HepG2 (cell line): Measurements from ENCODE around the gene THADA. TPM values are rescaled to one million over a fixed set of nuclear protein-coding genes. Genes with fewer than 3 reads are reported as not detected.
A peak's percentile ranks its signal among the peaks of the same experiment; 100 is the strongest.

ENCODE experiments used
- GATA4 ChIP-seq: sonication (generic); IDR thresholded peaks from 2 replicates; pipeline ENCODE4 v1.6.1; 2016; ENCODE audit warnings: antibody characterized with exemption, low read depth, borderline replicate concordance
- MED1 ChIP-seq: sonication (generic); formaldehyde crosslinking; IDR thresholded peaks from 2 replicates; pipeline ENCODE4 v1.4.0; 2020; ENCODE audit warnings: missing genetic modification reagents
- MEF2D ChIP-seq: sonication (generic); formaldehyde crosslinking; IDR thresholded peaks from 2 replicates; pipeline ENCODE4 v1.5.1; 2020; ENCODE audit warnings: mild to moderate bottlenecking, missing genetic modification reagents
- MYC ChIP-seq: sonication (generic); formaldehyde crosslinking; IDR thresholded peaks from 2 replicates; pipeline ENCODE4 v1.9.0; 2021; ENCODE audit warnings: missing genetic modification reagents, borderline replicate concordance
- SCMH1 ChIP-seq: sonication (generic); formaldehyde crosslinking; IDR thresholded peaks from 2 replicates; pipeline ENCODE4 v1.9.0; 2021; ENCODE audit warnings: missing genetic modification reagents, mild to moderate bottlenecking, borderline replicate concordance
- TGIF2 ChIP-seq: IDR thresholded peaks from 2 replicates; pipeline ENCODE4 v1.6.1; 2016; ENCODE audit warnings: control low read depth, missing compliant biosample characterization
- THAP11 ChIP-seq: IDR thresholded peaks from 2 replicates; pipeline ENCODE4 v1.6.1; 2016; ENCODE audit warnings: missing biosample characterization, missing genetic modification reagents
- ZNF598 ChIP-seq: sonication (generic); formaldehyde crosslinking; IDR thresholded peaks from 2 replicates; pipeline ENCODE4 v1.5.1; 2020; ENCODE audit warnings: mild to moderate bottlenecking, missing genetic modification reagents, borderline replicate concordance
- polyA plus RNA-seq, 8 experiments: library from polyadenylated mRNA; depleted of rRNA in 3 of 8; stranded (reverse) in 7 of 8; unstranded in 1 of 8; fragments of >200 nt; fragmentation: Illumina TruSeq in 4 of 8; extraction: Trizol in 4 of 8; gene quantifications; 2 replicates each; pipeline versions ENCODE4 v1.2.1 to v1.2.3, GENCODE V29; 2011 to 2016; ENCODE audit warnings: low read depth in 4 of 8, missing spikeins in 1 of 8, mixed read lengths in 1 of 8; ENCODE audit not compliant: insufficient read depth in 1 of 8
- total RNA-seq, 5 experiments: library from RNA; depleted of rRNA; stranded (reverse); fragments of >200 nt; fragmentation: Illumina TruSeq; extraction: Trizol; gene quantifications; 2 replicates each; pipeline ENCODE4 v1.2.3, GENCODE V29; 2016; ENCODE audit warnings: low read depth in 1 of 5
- TF ChIP-seq, protein P1 (sequence below): sonication (generic); formaldehyde crosslinking; IDR thresholded peaks from 2 replicates; pipeline ENCODE4 v1.4.0; 2020; ENCODE audit warnings: missing genetic modification reagents
- TF ChIP-seq, protein P2 (sequence below): sonication (generic); formaldehyde crosslinking; IDR thresholded peaks from 2 replicates; pipeline ENCODE4 v1.4.0; 2020; ENCODE audit warnings: mild to moderate bottlenecking, missing genetic modification reagents
- TF ChIP-seq, protein P3 (sequence below): sonication (generic); formaldehyde crosslinking; conservative IDR thresholded peaks from 2 replicates; pipeline ENCODE4 v1.4.0; 2020; ENCODE audit warnings: mild to moderate bottlenecking, missing genetic modification reagents, moderate library complexity

The THADA gene
- total and polyA plus RNA-seq, 2 of the 13 experiments (the other 11 are each of a cell fraction or from before 2014, with no cell fraction given), result 12.7 to 21.7 TPM

DNA sequence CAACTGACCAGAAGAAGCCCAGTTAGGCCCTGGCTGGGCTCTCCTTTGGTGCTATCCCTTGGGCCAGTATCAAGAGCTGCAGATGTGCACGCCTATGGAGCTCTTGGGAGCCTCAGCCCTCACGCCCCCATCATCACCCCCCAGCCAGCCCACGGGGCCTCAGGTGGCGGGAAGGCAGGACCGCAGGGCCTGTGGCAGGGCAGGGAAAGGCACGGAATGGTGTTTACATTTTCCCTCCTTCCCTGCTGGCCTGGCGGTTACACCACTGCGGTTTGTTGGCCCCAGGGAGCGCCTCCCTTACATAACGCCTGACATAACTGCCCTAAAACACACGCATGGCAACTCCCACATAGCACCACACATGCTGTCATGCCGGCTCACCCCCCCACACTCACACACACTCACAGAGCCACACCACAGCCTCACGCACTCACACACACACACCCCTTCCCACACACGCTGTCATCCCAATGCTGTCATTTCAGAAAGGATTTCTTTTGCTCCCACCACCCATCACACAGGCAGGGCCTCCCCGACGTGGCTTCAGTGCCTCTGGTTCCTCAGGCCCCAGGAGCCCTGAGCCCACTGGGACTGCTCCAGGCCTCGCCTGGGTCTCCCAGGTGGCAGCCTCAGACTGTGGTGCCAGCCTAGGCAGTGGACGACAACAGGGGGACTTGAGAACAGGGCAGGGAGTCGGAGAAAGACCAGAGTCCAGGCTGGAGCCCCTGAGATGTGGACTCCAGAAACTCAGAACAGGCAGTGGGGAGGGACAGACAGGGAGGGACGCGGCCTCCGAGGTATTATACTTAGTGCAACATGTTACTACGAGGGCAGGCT, 385.2 kb downstream of the THADA start (continued):
- 0 out of 2 replicates have a peak, but pooled peaks have one; percentile 60 for TF ChIP-seq MEF2D (CRISPR knock-in tag)
- TF ChIP-seq MYC, result peak; percentile 87; the same call in 1 of the 2 replicates
- peak; percentile 93 for TF ChIP-seq MED1 (CRISPR knock-in tag)
- TF ChIP-seq, protein P1, sequence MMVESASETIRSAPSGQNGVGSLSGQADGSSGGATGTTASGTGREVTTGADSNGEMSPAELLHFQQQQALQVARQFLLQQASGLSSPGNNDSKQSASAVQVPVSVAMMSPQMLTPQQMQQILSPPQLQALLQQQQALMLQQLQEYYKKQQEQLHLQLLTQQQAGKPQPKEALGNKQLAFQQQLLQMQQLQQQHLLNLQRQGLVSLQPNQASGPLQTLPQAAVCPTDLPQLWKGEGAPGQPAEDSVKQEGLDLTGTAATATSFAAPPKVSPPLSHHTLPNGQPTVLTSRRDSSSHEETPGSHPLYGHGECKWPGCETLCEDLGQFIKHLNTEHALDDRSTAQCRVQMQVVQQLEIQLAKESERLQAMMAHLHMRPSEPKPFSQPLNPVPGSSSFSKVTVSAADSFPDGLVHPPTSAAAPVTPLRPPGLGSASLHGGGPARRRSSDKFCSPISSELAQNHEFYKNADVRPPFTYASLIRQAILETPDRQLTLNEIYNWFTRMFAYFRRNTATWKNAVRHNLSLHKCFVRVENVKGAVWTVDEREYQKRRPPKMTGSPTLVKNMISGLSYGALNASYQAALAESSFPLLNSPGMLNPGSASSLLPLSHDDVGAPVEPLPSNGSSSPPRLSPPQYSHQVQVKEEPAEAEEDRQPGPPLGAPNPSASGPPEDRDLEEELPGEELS (CRISPR knock-in tag), result peak; percentile 88
- TF ChIP-seq, protein P2, sequence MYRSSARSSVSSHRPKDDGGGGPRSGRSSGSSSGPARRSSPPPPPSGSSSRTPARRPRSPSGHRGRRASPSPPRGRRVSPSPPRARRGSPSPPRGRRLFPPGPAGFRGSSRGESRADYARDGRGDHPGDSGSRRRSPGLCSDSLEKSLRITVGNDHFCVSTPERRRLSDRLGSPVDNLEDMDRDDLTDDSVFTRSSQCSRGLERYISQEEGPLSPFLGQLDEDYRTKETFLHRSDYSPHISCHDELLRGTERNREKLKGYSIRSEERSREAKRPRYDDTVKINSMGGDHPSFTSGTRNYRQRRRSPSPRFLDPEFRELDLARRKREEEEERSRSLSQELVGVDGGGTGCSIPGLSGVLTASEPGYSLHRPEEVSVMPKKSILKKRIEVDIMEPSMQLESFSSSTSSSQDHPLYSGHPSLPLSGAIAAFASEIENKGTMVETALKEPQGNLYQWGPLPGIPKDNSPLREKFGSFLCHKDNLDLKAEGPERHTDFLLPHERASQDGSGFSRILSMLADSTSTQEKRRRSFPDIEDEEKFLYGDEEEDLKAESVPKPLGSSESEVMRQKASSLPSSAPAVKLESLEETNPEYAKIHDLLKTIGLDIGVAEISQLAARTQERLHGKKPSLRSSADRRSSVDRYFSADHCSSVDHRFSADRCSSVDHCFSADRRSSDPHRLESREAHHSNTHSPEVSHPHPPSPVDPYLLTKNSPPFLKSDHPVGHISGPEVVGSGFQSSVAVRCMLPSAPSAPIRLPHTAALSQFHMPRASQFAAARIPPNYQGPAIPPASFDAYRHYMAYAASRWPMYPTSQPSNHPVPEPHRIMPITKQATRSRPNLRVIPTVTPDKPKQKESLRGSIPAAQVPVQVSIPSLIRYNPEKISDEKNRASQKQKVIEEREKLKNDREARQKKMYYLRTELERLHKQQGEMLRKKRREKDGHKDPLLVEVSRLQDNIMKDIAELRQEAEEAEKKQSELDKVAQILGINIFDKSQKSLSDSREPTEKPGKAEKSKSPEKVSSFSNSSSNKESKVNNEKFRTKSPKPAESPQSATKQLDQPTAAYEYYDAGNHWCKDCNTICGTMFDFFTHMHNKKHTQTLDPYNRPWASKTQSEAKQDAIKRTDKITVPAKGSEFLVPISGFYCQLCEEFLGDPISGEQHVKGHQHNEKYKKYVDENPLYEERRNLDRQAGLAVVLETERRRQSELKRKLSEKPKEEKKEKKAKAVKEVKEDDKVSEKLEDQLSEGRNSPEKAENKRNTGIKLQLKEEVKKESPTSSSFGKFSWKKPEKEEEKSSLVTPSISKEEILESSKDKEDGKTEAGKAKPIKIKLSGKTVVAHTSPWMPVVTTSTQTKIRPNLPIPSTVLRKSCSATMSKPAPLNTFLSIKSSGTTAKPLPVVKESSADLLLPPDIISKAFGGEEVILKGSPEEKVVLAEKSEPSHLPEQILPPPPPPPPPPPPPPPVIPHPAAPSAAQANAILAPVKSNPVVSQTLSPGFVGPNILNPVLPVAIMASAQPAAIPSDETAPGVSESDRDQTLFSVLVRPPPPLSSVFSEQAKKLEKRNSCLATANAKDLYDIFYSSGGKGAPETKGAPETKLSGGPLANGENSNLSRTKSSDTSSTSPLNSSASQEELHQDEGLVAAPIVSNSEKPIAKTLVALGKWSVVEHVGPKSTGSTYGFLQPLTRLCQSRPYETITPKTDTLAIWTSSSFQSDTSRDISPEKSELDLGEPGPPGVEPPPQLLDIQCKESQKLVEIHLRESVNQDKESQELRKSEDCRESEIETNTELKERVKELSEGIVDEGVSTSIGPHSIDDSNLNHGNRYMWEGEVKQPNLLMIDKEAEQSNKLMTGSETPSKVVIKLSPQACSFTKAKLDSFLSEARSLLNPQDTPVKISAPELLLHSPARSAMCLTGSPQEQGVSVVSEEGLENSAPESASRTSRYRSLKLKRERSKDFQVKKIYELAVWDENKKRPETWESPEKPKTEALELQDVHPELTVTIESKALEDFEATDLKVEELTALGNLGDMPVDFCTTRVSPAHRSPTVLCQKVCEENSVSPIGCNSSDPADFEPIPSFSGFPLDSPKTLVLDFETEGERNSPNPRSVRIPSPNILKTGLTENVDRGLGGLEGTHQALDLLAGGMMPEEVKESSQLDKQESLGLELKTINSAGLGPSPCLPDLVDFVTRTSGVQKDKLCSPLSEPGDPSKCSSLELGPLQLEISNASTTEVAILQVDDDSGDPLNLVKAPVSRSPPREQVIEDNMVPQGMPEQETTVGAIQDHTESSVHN (CRISPR knock-in tag), result peak; percentile 68
- TF ChIP-seq SCMH1 (CRISPR knock-in tag), result no peak
- TF ChIP-seq, protein P3, sequence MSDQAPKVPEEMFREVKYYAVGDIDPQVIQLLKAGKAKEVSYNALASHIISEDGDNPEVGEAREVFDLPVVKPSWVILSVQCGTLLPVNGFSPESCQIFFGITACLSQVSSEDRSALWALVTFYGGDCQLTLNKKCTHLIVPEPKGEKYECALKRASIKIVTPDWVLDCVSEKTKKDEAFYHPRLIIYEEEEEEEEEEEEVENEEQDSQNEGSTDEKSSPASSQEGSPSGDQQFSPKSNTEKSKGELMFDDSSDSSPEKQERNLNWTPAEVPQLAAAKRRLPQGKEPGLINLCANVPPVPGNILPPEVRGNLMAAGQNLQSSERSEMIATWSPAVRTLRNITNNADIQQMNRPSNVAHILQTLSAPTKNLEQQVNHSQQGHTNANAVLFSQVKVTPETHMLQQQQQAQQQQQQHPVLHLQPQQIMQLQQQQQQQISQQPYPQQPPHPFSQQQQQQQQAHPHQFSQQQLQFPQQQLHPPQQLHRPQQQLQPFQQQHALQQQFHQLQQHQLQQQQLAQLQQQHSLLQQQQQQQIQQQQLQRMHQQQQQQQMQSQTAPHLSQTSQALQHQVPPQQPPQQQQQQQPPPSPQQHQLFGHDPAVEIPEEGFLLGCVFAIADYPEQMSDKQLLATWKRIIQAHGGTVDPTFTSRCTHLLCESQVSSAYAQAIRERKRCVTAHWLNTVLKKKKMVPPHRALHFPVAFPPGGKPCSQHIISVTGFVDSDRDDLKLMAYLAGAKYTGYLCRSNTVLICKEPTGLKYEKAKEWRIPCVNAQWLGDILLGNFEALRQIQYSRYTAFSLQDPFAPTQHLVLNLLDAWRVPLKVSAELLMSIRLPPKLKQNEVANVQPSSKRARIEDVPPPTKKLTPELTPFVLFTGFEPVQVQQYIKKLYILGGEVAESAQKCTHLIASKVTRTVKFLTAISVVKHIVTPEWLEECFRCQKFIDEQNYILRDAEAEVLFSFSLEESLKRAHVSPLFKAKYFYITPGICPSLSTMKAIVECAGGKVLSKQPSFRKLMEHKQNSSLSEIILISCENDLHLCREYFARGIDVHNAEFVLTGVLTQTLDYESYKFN (CRISPR knock-in tag), result peak; percentile 88
- TF ChIP-seq ZNF598 (CRISPR knock-in tag), result 0 out of 2 replicates have a peak, but pooled peaks have one; percentile 44
- peak; percentile 90 for TF ChIP-seq TGIF2 (CRISPR knock-in tag)
- peak; percentile 66 for TF ChIP-seq THAP11 (CRISPR knock-in tag)
- TF ChIP-seq GATA4, result 0 out of 2 replicates have a peak, but pooled peaks have one; percentile 33
